HG03025 (cell line): ENCODE measurements around the gene C3orf22.

ENCODE experiments used
- ATAC-seq: cut with Tn5 transposase; IDR thresholded peaks from one replicate; pipeline ENCODE4 v1.9.1; 2021; ENCODE audit warnings: mild to moderate bottlenecking, moderate library complexity; ENCODE audit not compliant: unreplicated experiment, low FRiP score

The C3orf22 gene

GRCh38 chr3:126528800-126529541 lies 29.8 kb downstream of the C3orf22 start:
- ATAC-seq, result no peak

GRCh38 chr3:126528419-126528799 lies 30.3 kb downstream of the C3orf22 start:
- ATAC-seq, result no peak

GRCh38 chr3:126527455-126528211 lies 31.1 kb downstream of the C3orf22 start:
- no peak for ATAC-seq

GRCh38 chr3:126527006-126527405 lies 31.7 kb downstream of the C3orf22 start:
- no peak for ATAC-seq

- ATAC-seq, result no peak
Observed at GRCh38 chr3:126526668-126527005, 32.1 kb downstream of the C3orf22 start.

- no peak for ATAC-seq
Observed at GRCh38 chr3:126525853-126526667, 32.7 kb downstream of the C3orf22 start.

- ATAC-seq, result no peak
Observed at GRCh38 chr3:126525091-126525852, 33.5 kb downstream of the C3orf22 start.

GRCh38 chr3:126524429-126524988 lies 34.2 kb downstream of the C3orf22 start:
- no peak for ATAC-seq

- ATAC-seq, result no peak
Observed at GRCh38 chr3:126523745-126524428, 34.8 kb downstream of the C3orf22 start, which contains the start of gene CHST13. Gene CHST13 (plus strand): TSS chr3:126524155. CDS start chr3:126524333, 178 bp downstream.

- no peak for ATAC-seq
Observed at GRCh38 chr3:126522363-126522788, 36.4 kb downstream of the C3orf22 start.

GRCh38 chr3:126521122-126521891 lies 37.4 kb downstream of the C3orf22 start:
- ATAC-seq, result no peak

GRCh38 chr3:126519506-126520455 lies 39.0 kb downstream of the C3orf22 start:
- no peak for ATAC-seq

- ATAC-seq, result no peak
Observed at GRCh38 chr3:126518779-126519177, 40.0 kb downstream of the C3orf22 start.

- ATAC-seq, result no peak
Observed at GRCh38 chr3:126517986-126518778, 40.5 kb downstream of the C3orf22 start.

- no peak for ATAC-seq
Observed at GRCh38 chr3:126517291-126517951, 41.3 kb downstream of the C3orf22 start, which contains the start of gene UROC1. Gene UROC1 (minus strand): TSS chr3:126517773. CDS start chr3:126517719, 54 bp downstream.

- ATAC-seq, result no peak
Observed at GRCh38 chr3:126516936-126517290, 41.8 kb downstream of the C3orf22 start.
